ENCODE measurements around the gene GPC3.

- TF ChIP-seq CTCF (IDR thresholded peaks at IDR 0.05): no peak
- no peak for TF ChIP-seq EZH2phosphoT487 (IDR thresholded peaks at IDR 0.05; ENCODE audit: borderline replicate concordance, low read depth)
- TF ChIP-seq TAF1 (IDR thresholded peaks at IDR 0.05; ENCODE audit: borderline replicate concordance, low read depth, low read length): no peak
- TF ChIP-seq POLR2AphosphoS5 (IDR thresholded peaks at IDR 0.05; ENCODE audit: low read depth, low read length): no peak
- TF ChIP-seq REST (IDR thresholded peaks at IDR 0.05; ENCODE audit: low read depth, low read length): no peak
- no peak for TF ChIP-seq YY1 (IDR thresholded peaks at IDR 0.05; ENCODE audit: low read depth)
- TF ChIP-seq GABPA (IDR thresholded peaks at IDR 0.05; ENCODE audit: low read depth): no peak
- TF ChIP-seq FOXJ3 (CRISPR knock-in tag; IDR thresholded peaks at IDR 0.05): no peak
- no peak for TF ChIP-seq SMC3 (IDR thresholded peaks at IDR 0.05; ENCODE audit: low read depth, low read length)
- no peak for TF ChIP-seq RAD21 (IDR thresholded peaks at IDR 0.05; ENCODE audit: low read length)
- TF ChIP-seq MEF2A (IDR thresholded peaks at IDR 0.05; ENCODE audit: borderline replicate concordance, low read depth): no peak
- no peak for TF ChIP-seq SIN3A (IDR thresholded peaks at IDR 0.05; ENCODE audit: borderline replicate concordance, low read depth, low read length)
- TF ChIP-seq JUND (IDR thresholded peaks at IDR 0.05): no peak
Observed at GRCh38 chrX:133905305-133905704, 80.1 kb downstream of the GPC3 start.

All from SK-N-SH (cell line).